ENCODE measurements around the gene HSPG2. TPM values are rescaled to one million over a fixed set of nuclear protein-coding genes. Genes with fewer than 3 reads are reported as not detected.
"Not testable (repeated sequence)": the region's sequence is repeated elsewhere in the genome, so short reads cannot be mapped to it uniquely, and the experiment has no call there.

Gene HSPG2
- total and polyA plus RNA-seq, 8 donors, result 150 to 434 (median 196) TPM

GRCh38 chr1:21779613-21780521 is 157.2 kb downstream of the HSPG2 start:
- no peak overlapping the region for H3K4me3 ChIP-seq
- DNase-seq, result no peak
- no peak overlapping the region for H3K27ac ChIP-seq
- intact Hi-C loops (cut with DNase I), result no loop called here
- H3K9me3 ChIP-seq, result no peaks in the 10 kb centered on the region
- no peak for ATAC-seq
- H3K27me3 ChIP-seq, result no peaks in the 10 kb centered on the region
- TF ChIP-seq CTCF (IDR thresholded peaks at IDR 0.05), result no peak
- H3K36me3 ChIP-seq, result no peaks in the 10 kb centered on the region
- peaks cover 3 to 57% of the 10 kb centered on the region in 2 donors for H3K4me1 ChIP-seq

- H3K9me3 ChIP-seq, result no peaks in the 10 kb centered on the region
- DNase-seq (no peak), ATAC-seq (no peak)
- peaks cover 3 to 56% of the 10 kb centered on the region in 2 donors for H3K4me1 ChIP-seq
- H3K27me3 ChIP-seq, result no peaks in the 10 kb centered on the region
- H3K36me3 ChIP-seq, result no peaks in the 10 kb centered on the region
- H3K4me3 ChIP-seq, result no peak overlapping the region
- no peak for TF ChIP-seq CTCF (IDR thresholded peaks at IDR 0.05)
- H3K27ac ChIP-seq, result no peak overlapping the region
- intact Hi-C loops (cut with DNase I), result no loop called here
These were observed 158.7 kb downstream of the HSPG2 start for GRCh38 chr1:21778405-21778727.

- H3K9me3 ChIP-seq; ATAC-seq; intact Hi-C loops (cut with DNase I); H3K27me3 ChIP-seq; H3K27ac ChIP-seq; H3K36me3 ChIP-seq; H3K4me3 ChIP-seq; DNase-seq: not testable (repeated sequence)
- H3K4me1 ChIP-seq, result peaks cover 3 to 69% of the 10 kb centered on the region in 2 donors
These were observed 160.2 kb downstream of the HSPG2 start for GRCh38 chr1:21776925-21777324.

- Histone ChIP-seq H3K9me3 (no peaks in the 10 kb centered on the region), H3K36me3 (no peaks in the 10 kb centered on the region), H3K4me1 (peaks cover 3 to 69% of the 10 kb centered on the region in 2 donors), H3K4me3 (no peak overlapping the region), H3K27me3 (no peaks in the 10 kb centered on the region), H3K27ac (no peak overlapping the region)
- DNase-seq (no peak), ATAC-seq (peak; percentile 51)
- intact Hi-C loops (cut with DNase I), result no loop called here
- no peak for TF ChIP-seq CTCF (IDR thresholded peaks at IDR 0.05)
These were observed 161.0 kb downstream of the HSPG2 start for GRCh38 chr1:21775985-21776562.

GRCh38 chr1:21775550-21775914 is 161.6 kb downstream of the HSPG2 start:
- Histone ChIP-seq H3K4me3 (no peak overlapping the region), H3K27ac (no peak overlapping the region), H3K27me3 (no peaks in the 10 kb centered on the region), H3K36me3 (no peaks in the 10 kb centered on the region), H3K4me1 (peaks cover 3 to 69% of the 10 kb centered on the region in 2 donors), H3K9me3 (no peaks in the 10 kb centered on the region)
- intact Hi-C loops (cut with DNase I), result no loop called here
- no peak for DNase-seq
- TF ChIP-seq CTCF (IDR thresholded peaks at IDR 0.05), result no peak
- ATAC-seq, result no peak

Data from left lung (tissue), 10 donors.